Iris pigment epithelial cell (primary cell): ENCODE measurements around the gene H3-3A.

Source experiments
- DNase-seq: peaks from one replicate; pipeline ENCODE4 v3.0.0-alpha.2; 2011; ENCODE audit warnings: low read depth

Gene H3-3A

DNA sequence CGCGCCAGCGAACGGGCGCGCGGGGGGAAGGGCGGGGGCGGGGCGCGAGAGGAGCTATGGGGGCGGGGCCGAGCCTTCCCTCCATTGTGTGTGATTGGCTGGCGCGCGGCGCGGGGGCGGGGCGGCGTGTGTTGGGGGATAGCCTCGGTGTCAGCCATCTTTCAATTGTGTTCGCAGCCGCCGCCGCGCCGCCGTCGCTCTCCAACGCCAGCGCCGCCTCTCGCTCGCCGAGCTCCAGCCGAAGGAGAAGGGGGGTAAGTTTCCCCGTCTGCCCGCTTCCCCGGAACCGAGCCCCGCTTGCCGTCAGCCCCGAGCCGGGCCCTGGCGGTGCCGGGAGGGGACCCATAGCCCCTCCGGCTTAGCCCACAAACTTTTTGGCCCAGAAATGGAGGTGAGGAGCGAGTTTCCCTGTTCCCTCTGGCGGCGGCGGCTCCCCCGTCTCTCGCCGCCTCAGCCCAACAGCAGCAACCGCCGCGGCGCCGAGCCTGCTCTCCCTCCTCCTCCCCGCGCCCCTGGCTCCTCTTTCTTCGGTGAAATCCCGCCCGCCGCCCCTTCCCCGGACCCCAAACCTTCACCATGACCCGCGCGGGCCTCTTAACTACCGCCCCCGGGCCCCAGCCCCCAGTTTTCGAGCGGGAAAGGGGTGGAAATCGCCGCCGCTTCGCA, at the start of gene H3-3A:
H3-3A (plus strand) TSS at position 159 of the 666 bp plus-strand sequence. CDS start 1,636 bp downstream, outside the sequence.
- peak; percentile 92 for DNase-seq

GRCh38 chr1:226017070-226017469, 45.4 kb upstream of the H3-3A start:
- no peak for DNase-seq

DNA sequence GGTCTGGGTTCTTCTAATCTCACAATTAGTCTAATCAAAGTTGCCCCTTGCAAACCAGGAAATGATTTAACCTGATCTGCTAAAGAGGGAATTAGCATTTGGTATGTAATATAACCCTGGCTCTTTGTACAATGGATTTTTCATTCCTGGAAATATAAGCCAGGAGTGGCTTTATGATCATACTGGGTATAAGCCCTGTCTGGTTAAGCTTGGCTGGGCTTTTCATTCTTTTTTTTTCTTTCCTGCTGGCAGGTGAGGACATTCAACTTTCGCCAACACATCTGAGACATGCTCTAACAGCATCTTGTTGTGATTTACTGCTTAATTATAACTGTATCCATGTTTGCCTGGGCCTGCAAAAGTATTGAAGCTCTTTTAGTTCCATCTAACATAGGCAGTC, 42.9 kb upstream of the H3-3A start:
- no peak for DNase-seq

- no peak for DNase-seq
These were observed 41.1 kb upstream of the H3-3A start for GRCh38 chr1:226021401-226021800.

DNA sequence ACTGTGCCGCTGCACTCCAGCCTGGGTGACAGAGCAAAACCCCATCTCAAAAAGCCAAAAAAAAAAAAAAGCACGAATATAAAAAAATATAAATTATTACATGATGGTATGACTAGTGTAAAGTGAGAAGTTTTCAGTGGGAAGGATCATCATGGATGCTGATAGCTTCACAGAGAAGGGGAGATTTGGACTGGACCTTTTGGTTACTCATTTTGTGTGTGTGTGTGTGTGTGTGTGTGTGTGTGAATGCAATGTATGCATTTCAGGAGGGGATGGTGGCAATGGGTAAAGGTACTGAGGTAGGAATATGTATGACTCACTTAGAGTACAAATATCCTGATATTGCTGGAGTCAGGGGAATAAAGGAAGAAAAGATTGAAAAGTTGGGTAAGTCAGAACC, 40.7 kb upstream of the H3-3A start:
- DNase-seq, result no peak

DNA sequence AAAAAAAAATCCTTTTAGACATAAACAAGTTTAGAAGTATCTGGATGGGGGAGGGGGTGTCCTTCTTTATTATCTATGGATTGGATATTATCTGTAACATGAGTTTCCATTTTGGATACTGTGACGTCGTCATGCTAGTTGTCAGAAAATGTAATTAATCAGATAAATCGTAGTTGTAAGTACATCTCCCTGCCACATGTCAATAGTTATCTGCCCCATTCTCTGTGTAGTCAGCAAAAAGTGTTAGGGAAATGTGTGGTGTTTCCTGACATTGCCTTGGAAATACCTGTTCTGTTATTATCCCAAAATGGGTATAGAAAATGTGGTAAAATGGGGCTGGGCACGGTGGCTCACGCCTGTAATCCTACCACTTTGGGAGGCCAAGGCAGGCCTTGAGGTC, 38.8 kb upstream of the H3-3A start:
- DNase-seq, result no peak

GRCh38 chr1:226026833-226027232, 35.7 kb upstream of the H3-3A start:
- DNase-seq, result no peak

DNA sequence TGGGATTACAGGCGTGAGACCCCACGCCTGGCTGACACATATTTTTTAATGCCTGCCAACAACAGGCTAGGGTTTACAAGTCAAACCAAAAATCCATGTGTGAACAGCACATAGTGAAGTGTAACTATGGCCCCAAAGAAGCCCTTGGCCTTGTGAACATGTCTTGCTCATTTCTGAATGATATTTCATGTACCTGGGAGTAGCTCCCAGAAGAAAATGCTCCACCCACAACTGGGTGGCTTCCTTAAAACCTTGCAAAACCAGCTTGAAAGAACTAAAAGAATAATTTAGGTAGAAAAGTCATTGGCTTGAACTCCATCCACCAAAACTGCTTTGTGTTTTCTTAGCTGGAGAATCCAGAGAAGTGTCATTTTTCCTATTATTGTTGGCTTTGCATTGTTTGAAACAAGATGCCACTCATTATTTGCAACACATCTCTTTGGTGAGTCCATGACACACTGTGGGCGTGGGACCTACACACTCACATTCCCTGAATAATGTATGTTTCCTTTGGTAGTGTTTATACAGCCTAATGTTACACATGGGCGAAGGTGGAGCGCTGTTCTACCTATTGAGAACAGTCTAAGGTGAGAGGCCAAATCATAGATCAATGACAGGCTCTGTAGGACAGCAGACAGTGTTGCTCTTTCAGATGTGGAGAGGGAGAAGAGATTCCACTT, 34.8 kb upstream of the H3-3A start:
- DNase-seq, result no peak

- DNase-seq, result no peak
These were observed 33.4 kb upstream of the H3-3A start for GRCh38 chr1:226029093-226029496.

GRCh38 chr1:226029568-226030225, 32.8 kb upstream of the H3-3A start:
- no peak for DNase-seq

DNA sequence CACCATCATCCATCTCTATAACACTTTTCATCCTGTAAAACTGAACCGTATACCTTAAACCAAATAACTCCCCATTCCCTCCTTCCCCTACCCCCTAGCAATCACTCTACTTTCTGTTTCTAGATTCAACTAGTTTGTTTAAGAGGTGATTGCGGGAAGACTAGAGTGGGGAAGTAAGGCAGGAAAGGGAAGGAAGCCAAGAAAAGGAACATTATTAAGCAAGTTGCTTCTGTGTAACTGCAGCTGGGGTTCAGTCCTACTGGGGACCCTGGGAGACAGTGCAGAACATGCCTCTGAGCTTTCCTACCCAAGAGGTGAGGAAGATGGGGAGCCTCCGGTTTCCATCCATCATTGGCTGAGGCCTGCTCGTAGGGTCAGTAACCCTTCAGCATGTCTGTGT, 28.9 kb upstream of the H3-3A start:
- no peak for DNase-seq

DNA sequence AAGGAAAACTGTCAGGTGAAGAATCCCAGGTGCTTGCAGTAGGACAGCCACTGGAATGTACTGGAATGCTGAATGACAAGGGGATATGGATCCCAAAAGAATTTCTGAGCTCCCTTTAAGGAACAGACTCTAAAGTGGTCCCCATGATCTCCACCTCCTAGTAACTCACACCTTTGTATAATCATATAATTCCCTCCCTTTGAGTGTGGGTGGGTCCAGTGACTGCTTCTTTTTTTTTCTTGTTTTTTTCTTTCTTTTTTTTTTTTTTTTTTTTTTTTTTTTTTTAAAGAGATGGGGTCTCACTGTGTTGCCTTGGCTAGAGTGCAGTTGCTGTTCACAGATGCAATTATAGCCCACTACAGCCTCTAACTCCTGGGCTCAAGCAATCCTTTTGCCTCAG, 28.5 kb upstream of the H3-3A start:
- DNase-seq, result no peak

DNA sequence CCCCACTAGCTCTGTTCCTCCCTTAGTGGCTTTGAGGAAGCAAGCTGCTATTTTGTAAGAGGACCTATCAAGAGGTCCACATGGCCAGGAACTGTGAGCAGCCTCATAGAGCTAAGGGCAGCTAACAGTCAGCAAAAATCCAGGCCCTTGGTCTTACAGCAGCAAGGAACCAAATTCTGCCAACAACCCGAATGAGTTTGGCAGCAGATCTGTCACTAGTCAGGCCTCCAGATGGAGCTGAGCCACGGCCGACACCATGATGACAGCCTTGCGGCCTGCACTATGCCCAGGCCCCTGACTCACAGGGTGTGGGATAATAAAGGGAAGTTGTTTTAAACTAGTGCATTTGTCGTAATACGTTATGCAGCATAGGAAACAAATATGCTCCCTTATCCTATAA, 28.0 kb upstream of the H3-3A start:
- DNase-seq, result peak; percentile 60

DNA sequence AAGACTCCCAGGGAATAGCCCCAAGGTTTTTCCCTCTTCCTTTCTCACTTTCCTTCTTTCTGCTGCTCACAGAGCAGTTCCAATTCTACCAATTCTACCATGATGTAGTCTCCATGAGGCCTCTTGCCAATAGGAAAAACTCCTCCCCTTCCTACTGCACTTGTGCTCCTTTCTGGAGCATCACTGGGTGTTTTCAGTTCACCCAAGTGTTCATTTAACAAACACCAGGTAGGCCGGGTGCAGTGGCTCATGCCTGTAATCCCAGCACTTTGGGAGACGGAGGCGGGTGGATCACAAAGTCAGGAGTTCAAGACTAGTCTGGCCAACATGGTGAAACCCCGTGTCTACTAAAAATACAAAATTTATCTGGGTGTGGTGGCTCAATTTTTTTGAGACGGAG, 26.6 kb upstream of the H3-3A start:
- no peak for DNase-seq

DNA sequence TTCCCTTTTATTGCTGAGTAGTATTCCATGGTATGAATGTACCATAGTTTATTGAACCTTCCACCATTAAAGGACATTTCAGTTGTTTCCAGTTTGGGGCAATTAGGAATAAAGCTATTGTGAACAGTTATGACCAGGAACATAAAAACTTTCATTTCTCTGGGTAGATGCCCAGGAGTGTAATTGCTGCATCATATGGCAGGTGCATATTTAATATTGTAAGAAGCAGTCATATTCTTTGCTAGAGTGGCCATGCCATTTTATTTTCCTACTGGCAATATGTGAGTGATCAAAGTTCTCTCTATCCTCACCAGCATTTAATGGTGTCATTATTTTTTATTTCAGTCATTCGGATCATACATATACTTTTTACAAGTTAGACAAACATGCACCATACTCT, 23.9 kb upstream of the H3-3A start:
- DNase-seq, result no peak

DNA sequence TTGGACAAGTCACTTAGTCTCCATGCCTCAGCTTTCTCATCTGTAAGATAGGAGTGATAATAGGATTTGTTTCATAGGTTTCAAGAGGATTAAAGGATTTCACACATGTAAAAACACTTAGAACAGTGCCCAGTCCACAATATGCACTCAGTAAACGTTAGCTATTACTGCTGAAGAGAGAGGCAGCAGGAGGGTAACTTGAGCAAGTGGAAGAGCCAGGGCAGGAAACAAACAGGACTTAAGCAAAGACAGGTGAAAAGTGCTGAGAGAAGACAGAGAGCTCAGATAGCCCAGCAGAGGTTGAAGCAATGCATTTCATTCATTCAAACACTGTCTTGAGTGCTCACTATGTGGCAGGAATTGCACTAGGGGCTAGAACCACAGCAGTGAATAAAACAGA, 21.1 kb upstream of the H3-3A start:
- DNase-seq, result no peak

GRCh38 chr1:226044514-226045101, 17.9 kb upstream of the H3-3A start:
- no peak for DNase-seq

DNA sequence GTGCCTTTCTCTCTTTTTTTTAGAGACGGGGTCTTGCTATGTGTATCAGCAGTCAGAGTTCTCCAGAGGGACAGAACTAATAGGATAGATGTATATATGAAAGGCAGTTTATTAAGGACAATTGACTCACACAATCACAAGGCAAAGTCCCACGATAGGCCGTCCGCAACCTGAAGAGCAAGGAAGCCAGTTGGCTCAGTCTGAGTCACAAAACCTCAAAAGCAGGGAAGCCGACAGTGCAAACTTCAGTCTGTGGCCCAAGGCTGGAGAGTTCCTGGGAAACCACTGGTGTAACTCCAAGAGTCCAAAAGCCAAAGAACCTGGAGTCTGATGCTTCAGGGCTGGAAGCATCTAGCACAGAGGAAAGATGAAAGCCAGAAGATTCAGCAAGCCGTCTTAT, 16.3 kb upstream of the H3-3A start:
- DNase-seq, result peak; percentile 76

DNA sequence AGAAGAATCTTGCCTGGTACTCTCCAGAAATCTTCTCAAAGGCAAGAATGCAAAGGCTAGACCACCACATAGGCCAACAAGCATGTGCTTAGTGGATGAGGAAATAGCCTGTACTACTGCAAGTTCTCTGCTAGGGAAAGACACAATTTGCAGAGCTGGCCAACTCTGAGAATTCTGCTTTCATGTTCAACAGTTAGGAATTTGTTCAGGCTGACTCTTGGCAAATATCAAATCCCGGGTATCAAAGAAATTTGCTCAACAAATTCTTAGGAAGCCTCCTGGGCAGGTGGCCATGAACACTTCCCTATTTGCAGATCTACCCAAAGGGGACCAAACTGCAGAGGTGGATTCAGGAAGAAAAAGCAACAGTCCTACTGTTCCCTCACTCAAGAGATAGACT, 15.0 kb upstream of the H3-3A start:
- DNase-seq, result peak; percentile 58

GRCh38 chr1:226048886-226049285, 13.6 kb upstream of the H3-3A start:
- no peak for DNase-seq

GRCh38 chr1:226050133-226050532, 12.4 kb upstream of the H3-3A start:
- no peak for DNase-seq

DNA sequence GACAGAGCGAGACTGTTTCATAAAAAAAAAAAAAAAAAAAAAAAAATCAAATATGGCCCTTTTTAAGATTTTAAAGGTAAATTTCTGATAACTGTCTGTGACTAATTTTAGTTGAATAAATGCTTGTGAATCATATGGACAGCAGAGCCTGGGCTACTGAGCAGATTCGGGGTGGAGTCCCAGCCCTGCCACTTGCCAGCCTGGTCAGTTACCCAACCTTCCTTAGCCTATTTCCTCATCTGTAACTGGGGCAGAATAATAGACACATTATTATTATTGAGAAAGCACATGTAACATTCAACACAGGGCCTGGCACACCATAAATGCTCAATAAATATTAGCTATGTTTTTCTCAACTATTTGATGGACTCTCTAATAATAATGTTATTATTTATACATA, 11.2 kb upstream of the H3-3A start:
- no peak for DNase-seq

DNA sequence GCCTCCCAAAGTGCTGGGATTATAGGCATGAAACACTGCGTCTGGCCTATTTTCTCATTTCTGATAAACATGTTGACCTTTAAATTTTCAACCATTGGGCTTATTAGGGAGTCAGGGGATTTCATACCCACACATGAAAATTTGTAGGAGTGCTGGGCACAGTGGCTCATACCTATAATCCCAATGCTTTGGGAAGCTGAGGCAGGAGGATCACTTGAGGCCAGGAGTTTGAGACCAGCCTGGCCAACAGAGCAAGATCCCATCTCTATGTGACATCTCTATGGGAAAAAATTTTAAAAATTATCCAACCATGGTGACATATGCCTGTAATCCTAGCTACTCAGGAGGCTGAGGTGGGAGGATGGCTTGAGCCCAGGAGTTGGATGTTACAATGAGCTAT, 10.5 kb upstream of the H3-3A start:
- DNase-seq, result no peak
